ENCODE measurements around the gene FLAD1.
"Not testable (repeated sequence)": the region's sequence is repeated elsewhere in the genome, so short reads cannot be mapped to it uniquely, and the experiment has no call there.

Gene FLAD1

DNA sequence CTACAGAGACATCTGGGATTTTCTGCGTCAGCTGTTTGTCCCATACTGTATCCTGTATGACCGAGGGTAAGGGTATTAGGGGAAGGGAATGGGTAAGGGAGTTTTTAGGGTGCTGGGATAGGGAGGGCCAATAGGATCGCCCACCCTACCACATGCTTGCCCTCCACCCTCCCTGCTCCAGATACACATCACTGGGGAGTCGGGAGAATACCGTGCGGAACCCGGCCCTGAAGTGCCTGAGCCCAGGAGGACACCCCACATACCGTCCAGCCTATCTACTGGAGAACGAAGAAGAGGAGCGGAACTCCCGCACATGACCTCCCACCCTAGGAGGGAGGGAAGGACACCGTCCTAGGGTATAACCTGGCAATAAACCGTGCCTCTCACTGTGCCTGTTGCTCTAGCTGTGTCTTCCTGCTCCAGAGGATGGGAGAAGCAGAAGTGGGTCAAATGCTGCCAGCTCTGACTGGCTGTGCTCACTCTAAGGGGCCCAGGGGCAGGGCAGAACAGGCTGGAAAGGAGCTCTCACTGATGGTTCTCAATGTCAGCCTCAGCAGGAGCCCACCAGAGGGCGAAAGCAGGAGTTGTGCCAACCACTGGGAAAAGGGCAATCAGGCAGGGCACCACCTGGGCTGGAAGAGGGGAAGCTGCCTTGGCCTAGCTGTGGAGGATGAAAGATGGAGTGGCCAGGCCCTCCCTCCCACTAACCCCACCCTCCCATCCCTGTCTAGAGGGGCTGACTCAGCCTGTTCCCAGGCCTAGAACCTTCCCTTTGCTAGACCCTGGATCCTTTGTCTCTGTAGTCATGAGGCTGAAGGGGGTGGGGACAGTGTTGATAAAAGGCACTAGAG, 9.8 kb downstream of the FLAD1 start:
- no peak for DNase-seq

GRCh38 chr1:154993572-154994268, 10.6 kb downstream of the FLAD1 start, which contains the start of gene LENEP:
TSS of gene LENEP (plus strand) at chr1:154993586. CDS start at chr1:154993608, 22 bp downstream.
- DNase-seq: no peak

DNA sequence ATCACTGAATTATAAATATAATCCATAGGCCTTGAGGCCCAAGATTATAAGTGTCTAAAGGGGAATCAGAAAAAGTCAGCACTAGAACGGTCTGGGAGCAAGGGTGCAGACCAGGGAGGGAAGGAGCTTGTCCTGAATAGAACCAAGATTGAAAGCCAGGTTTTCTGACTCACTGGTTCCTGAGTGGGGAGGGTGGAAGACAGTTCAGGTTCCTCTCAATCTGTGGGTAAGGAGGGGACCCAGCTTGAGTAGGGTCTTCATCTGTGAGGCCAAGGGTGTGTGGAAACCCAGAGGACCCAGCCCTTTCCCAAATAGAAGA, 11.1 kb downstream of the FLAD1 start:
- no peak for DNase-seq

DNA sequence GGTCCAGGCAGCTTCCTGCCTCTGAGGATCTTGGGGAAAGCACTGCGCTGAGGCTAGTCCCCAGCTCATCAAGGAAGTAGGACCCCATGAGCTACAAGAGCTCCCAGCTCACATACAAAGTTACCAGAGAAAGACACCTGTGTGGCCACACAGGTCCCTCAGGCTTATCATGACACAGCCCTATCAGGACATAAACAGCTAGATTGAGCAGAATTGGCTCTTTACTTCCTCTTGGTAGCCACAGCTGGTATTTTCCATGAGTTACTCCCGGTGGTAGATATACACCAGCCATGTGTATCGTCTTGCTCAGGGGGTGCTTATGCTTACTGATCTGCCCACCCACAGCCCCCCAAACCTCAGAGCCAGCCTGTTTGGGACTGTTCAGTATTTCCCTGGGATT, 11.4 kb downstream of the FLAD1 start:
- no peak for DNase-seq

DNA sequence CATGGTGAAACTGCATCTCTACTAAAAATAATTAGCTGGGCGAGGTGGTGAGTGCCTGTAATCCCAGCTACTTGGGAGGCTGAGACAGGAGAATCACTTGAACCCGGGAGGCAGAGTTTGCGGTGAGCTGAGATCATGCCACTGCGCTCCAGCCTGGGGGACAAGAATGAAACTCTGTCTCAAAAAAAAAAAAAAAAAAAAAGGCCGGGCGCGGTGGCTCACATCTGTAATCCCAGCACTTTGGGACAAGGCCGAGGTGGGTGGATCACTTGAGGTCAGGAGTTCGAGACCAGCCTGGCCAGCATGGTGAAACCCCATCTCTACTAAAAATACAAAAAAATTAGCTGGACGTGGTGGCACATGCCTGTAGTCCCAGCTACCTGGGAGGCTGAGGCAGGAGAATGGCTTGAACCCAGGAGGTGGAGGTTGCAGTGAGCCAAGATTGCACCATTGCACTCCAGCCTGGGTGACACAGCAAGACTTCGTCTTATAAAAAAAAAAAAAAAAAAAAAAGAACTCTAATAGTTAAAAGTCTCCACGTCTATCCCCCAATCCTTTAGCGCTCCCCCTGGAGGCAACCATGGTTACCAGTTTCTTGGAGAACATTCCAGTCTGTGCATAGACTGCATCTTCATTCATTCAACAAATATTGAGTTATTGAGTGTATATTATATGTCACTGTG, 12.3 kb downstream of the FLAD1 start:
- DNase-seq: not testable (repeated sequence)

- no peak for DNase-seq
Measured at GRCh38 chr1:154996966-154997701, 14.0 kb downstream of the FLAD1 start.

GRCh38 chr1:154998201-154998780, 15.1 kb downstream of the FLAD1 start:
- DNase-seq: no peak

DNA sequence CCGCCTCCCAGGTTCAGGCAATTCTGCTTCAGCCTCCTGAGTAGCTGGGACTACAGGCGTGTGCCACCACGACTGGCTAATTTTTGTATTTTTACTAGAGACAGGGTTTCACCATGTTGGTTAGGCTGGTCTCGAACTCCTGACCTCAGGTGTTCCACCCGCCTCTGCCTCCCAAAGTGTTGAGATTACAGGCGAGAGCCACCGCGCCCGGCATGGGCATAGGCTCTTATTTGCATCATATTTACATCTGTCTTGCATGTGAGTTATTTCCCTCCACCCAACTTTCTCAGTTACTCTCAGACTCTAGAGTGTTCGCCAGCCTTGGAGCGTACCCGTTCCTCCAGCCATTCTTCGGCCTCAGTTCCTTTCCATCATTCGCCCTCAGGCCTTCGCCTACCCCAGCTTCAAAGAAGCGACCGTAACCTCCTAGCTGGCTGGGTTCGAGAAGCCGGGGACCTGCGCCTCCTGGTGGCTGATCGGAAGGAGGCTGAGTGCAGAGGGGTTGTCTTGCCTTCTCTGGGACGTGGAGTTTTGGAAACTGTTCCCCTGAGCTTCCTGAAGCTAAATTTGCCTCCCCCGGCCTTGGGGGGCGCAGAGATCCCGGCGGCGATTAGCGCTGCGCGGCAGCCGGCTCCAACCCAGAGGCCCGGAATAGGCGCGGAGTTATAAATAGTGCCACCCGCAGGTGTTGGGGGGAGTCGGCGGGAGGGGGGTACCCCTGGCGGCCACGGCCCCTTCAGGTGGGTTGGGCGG, 15.8 kb downstream of the FLAD1 start:
- peak; percentile 72 for DNase-seq

- peak; percentile 75 for DNase-seq
Measured at GRCh38 chr1:154999571-155000410, 16.6 kb downstream of the FLAD1 start.

DNA sequence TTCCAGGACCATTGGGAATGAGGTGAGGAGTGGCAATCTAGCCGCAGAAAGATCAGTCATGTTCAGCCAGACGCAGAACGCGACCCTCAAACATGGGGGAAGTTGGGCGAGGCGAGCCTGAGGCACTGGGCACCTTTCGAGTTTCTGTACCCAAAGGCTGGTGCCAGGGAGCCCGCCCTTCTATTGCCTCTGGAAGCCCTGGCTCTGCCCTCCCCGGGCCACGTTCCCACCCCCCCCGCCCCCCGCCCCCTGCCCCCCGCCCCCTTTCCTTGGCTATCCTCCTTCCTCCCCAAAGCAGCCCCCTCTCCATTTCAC, 17.2 kb downstream of the FLAD1 start:
- DNase-seq: no peak

- DNase-seq: peak; percentile 92
Measured at GRCh38 chr1:155000726-155001424, 17.7 kb downstream of the FLAD1 start.

GRCh38 chr1:155001425-155001674, 18.2 kb downstream of the FLAD1 start:
- no peak for DNase-seq

- peak; percentile 99 for DNase-seq
Measured at GRCh38 chr1:155001675-155002463, 18.7 kb downstream of the FLAD1 start.

- DNase-seq: peak; percentile 85
Measured at GRCh38 chr1:155002464-155003226, 19.5 kb downstream of the FLAD1 start, which contains the start of gene ZBTB7B. TSS of gene ZBTB7B (plus strand) at chr1:155002802. CDS start at chr1:155014661, 11,859 bp downstream.

GRCh38 chr1:155003227-155003765, 20.2 kb downstream of the FLAD1 start:
- peak; percentile 56 for DNase-seq

GRCh38 chr1:155003766-155004351, 20.7 kb downstream of the FLAD1 start:
- peak; percentile 40 for DNase-seq

DNA sequence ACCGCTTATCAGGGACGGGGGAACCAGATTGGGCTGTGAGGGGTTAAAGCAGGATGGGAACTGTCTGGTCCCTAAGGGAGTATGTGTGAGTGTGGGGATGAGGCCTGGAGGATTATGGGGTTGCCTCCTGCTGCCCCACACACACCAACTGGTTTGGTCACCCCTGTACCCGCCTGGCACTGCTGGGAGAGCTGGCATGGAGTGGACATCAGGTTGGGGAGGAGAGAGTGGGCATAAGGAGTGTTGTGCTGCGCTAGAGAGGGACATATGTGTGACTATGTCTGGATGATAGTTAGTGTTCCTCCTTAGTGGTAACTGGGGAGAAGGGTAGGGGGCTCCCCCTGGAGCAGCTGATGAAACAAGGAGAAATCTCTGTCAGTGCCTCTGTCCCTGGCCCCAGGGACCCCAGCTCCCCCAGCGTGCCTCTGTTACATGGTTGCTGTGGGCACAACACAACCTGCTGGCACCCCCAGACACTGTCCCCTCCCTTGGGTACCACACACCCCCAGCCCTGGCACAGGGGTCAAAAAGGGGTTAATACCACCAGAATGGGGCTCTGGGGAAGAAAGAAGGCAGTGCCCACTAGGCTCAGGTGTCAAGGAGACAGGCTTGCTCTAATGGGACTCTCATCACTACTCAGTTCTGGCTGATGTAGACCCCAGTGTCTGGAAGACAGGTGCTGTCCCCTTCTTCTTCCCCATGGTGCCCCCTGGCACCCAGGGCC, 21.4 kb downstream of the FLAD1 start:
- DNase-seq: no peak
